ENCODE results near the gene CEP63.

Gene CEP63

DNA sequence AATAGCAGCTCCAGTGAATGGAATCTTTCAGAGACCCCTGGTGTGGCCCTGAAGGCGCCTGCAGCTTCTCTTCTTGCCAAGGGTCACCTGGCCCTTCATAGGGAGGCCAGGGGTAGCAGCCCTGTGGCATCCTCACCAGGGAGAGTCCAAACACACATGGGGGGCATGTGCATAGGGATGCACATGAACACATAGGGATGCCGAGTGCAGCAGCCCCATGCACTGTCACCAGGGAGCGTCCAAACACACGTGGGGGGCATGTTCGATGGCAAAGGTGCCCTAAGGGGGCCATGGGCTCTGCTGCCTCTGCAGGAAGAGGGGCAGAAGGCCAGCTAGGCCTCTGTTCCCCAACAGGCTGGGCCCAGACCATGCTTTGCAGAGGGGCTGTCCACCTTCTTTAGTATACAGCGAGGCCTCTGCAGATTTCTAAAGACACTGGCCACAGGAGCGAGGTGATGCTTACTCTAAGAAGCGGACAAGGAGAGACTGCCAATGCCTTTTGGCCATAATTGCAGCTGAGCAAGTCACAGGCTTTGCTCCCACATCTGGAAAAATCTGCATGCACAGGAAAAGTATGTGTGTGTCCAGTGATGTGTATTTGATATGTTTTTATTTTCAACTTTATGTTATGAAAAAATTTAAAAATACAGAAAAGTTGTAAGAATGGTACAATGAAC, 21.0 kb upstream of the CEP63 start:
- Histone ChIP-seq H3K9me3 (ENCODE audit: control insufficient read depth in 5 of 5, low read length in 5 of 5) (no peaks in the 10 kb centered on the region), H3K36me3 (ENCODE audit: control insufficient read depth in 5 of 5, insufficient read depth in 5 of 5, low read length in 5 of 5) (no peaks in the 10 kb centered on the region), H3K27ac (ENCODE audit: low read depth, low read length) (peak overlapping the region; percentile 93), H3K9ac (ENCODE audit: low read length in 5 of 5) (peak overlapping the region in 3 of 5 donors; percentile 23 to 68 (median 37)), H3K27me3 (ENCODE audit: control insufficient read depth in 5 of 5, insufficient read depth in 4 of 5, low read length in 5 of 5) (no peaks in the 10 kb centered on the region), H3K4me3 (ENCODE audit: low read depth in 1 of 5, low read length in 5 of 5) (peak overlapping the region in 2 of 5 donors; percentile 10 to 31), H3K4me1 (ENCODE audit: control insufficient read depth in 5 of 5, insufficient read depth in 5 of 5, low read length in 5 of 5) (peaks cover 5 to 66% (median 55%) of the 10 kb centered on the region in 5 donors)

DNA sequence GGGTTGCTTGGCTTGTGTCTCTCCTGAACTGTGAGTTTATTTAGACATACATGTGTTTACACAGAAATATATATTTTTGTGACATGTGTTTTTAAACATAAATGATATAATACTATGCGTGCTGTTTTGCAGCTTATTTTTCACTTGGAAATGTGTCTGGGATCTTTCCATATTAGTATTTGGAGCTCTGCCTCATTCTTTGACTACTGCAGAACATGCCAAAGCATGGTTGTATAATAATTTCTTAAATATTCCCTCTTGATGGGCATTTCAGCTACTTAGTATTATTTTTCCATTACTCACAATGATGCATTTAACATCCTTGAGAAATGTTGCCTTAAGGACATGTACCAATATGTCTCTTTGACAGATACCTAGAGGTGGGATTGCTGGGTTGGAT, 19.5 kb upstream of the CEP63 start:
- H3K9me3 ChIP-seq (ENCODE audit: control insufficient read depth in 5 of 5, low read length in 5 of 5) = no peaks in the 10 kb centered on the region
- H3K4me1 ChIP-seq (ENCODE audit: control insufficient read depth in 5 of 5, insufficient read depth in 5 of 5, low read length in 5 of 5) = peaks cover 5 to 62% (median 52%) of the 10 kb centered on the region in 5 donors

DNA sequence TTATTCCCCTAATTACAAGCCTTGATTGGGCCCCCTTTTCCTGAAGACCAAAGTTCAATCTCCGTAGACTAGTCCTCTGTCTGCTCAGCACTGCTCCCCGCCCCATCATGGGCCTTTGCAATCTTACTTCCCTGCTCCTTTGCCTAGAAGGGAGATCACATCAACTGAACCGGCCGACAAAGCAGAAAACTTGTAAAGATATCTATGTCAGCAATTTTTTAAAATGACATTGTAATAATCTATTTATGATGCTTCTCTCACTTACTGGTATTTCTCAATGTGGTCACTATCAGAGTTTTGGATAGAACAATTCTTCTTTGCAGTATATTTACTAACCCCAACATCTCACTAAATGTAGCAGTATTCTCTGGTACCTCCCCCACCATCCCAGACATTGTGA, 17.3 kb upstream of the CEP63 start:
- no peaks in the 10 kb centered on the region for H3K36me3 ChIP-seq (ENCODE audit: control insufficient read depth in 5 of 5, insufficient read depth in 5 of 5, low read length in 5 of 5)
- H3K9ac ChIP-seq (ENCODE audit: low read length in 5 of 5) = no peak overlapping the region
- no peaks in the 10 kb centered on the region for H3K9me3 ChIP-seq (ENCODE audit: control insufficient read depth in 5 of 5, low read length in 5 of 5)
- H3K4me3 ChIP-seq (ENCODE audit: low read depth in 1 of 5, low read length in 5 of 5) = no peak overlapping the region
- no peaks in the 10 kb centered on the region for H3K27me3 ChIP-seq (ENCODE audit: control insufficient read depth in 5 of 5, insufficient read depth in 4 of 5, low read length in 5 of 5)
- H3K4me1 ChIP-seq (ENCODE audit: control insufficient read depth in 5 of 5, insufficient read depth in 5 of 5, low read length in 5 of 5) = peaks cover 2 to 52% (median 47%) of the 10 kb centered on the region in 5 donors
- no peak overlapping the region for H3K27ac ChIP-seq (ENCODE audit: low read depth, low read length)

More for the DNA sequence above, 19.5 kb upstream of the CEP63 start:
- Histone ChIP-seq H3K27ac (ENCODE audit: low read depth, low read length) (peak overlapping the region; percentile 93), H3K36me3 (ENCODE audit: control insufficient read depth in 5 of 5, insufficient read depth in 5 of 5, low read length in 5 of 5) (no peaks in the 10 kb centered on the region), H3K4me3 (ENCODE audit: low read depth in 1 of 5, low read length in 5 of 5) (no peak overlapping the region), H3K27me3 (ENCODE audit: control insufficient read depth in 5 of 5, insufficient read depth in 4 of 5, low read length in 5 of 5) (no peaks in the 10 kb centered on the region), H3K9ac (ENCODE audit: low read length in 5 of 5) (peak overlapping the region in 2 of 5 donors; percentile 10 to 35)

DNA sequence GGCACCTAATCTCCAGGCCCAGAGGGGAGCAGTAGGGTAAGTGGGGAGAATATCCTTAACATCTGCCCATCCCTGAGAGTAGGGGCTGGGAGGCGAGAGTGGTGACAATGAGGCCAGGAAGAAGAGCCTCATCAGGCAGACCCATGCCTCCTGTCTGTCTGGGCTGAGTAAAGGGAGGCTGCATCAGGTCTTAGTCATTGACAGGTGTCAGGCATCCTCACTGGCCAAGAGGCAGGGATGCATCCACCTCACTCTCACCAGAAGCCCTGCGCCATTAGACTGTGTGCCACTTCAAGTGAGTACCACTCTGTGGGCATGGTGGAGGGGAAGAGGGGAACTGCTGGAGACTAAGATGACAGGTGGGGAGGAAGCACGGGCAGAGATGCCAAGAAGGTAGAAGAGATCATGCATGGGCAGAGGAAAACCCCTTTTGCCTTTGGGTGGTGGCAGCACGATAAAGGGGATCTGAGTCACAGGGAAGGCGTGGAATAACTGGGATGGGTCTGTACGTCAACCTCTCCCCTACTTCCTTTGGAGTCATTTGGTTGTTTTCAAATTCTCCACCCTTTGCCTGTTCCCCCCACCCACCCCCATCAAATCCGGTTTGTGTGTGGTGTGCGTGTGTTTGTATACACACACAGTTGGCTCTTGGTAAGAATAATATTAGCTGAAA, 14.2 kb upstream of the CEP63 start:
- Histone ChIP-seq H3K27me3 (ENCODE audit: control insufficient read depth in 5 of 5, insufficient read depth in 4 of 5, low read length in 5 of 5) (no peaks in the 10 kb centered on the region), H3K36me3 (ENCODE audit: control insufficient read depth in 5 of 5, insufficient read depth in 5 of 5, low read length in 5 of 5) (peaks cover 0 to 15% (median 5%) of the 10 kb centered on the region in 5 donors), H3K9me3 (ENCODE audit: control insufficient read depth in 5 of 5, low read length in 5 of 5) (no peaks in the 10 kb centered on the region), H3K27ac (ENCODE audit: low read depth, low read length) (peak overlapping the region; percentile 32), H3K4me3 (ENCODE audit: low read depth in 1 of 5, low read length in 5 of 5) (no peak overlapping the region), H3K9ac (ENCODE audit: low read length in 5 of 5) (peak overlapping the region in 1 of 5 donors; percentile 35), H3K4me1 (ENCODE audit: control insufficient read depth in 5 of 5, insufficient read depth in 5 of 5, low read length in 5 of 5) (peaks cover 2 to 31% (median 23%) of the 10 kb centered on the region in 5 donors)

DNA sequence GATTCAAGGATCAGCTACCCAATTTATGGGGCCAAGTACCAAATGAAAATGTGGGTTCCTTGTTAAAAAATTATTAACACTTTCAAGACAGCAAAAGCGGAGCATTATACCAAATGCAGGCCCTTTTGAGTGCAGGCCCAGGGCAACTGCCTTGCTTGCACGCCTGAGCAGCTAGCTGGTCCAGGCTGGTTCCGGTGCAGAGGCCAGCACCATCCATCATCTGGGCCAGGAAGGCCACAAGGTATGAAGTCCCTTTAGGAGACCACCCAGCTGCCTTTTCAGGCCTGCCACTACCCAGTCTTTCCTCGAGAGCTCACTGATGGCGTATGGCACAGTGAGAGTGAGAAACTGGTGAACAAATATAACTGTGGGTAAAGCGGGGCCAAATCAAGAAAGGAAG, 13.0 kb upstream of the CEP63 start:
- no peak overlapping the region for H3K27ac ChIP-seq (ENCODE audit: low read depth, low read length)
- H3K27me3 ChIP-seq (ENCODE audit: control insufficient read depth in 5 of 5, insufficient read depth in 4 of 5, low read length in 5 of 5) = no peaks in the 10 kb centered on the region
- peaks cover 2 to 27% (median 12%) of the 10 kb centered on the region in 5 donors for H3K4me1 ChIP-seq (ENCODE audit: control insufficient read depth in 5 of 5, insufficient read depth in 5 of 5, low read length in 5 of 5)
- H3K9me3 ChIP-seq (ENCODE audit: control insufficient read depth in 5 of 5, low read length in 5 of 5) = no peaks in the 10 kb centered on the region
- no peak overlapping the region for H3K4me3 ChIP-seq (ENCODE audit: low read depth in 1 of 5, low read length in 5 of 5)
- H3K36me3 ChIP-seq (ENCODE audit: control insufficient read depth in 5 of 5, insufficient read depth in 5 of 5, low read length in 5 of 5) = peaks cover 6 to 26% (median 15%) of the 10 kb centered on the region in 5 donors
- no peak overlapping the region for H3K9ac ChIP-seq (ENCODE audit: low read length in 5 of 5)

DNA sequence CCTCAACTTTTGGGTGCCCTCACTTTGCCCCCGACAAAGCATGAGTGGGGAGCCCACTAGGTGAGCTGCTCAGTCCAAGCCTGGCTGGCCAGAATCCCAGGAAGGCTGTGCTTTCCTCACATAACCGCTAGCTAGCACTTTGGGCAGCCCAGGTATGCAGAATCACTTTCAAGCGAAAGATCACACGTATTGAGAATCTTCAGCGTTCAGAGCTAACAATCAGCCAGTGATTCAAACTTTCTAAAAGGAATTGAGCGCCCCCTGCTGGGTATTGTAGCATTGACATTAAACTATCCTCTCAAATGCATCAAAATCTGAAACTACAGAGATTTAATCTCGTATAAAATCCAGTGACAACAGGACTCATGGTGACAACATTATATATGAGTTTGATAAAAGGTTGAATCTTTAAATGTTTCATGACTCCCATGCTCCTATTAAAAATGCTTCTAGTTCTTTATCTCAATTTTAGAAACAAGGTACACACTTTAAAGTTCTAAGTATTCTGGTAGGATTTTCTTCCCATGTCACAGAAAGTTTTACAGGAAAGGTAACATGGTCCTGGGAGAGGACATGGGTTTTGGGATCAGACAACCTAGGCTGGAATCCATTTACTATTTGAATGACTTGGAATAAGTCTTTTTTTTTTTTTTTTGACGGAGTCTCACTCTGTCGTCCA, 11.8 kb upstream of the CEP63 start:
- Histone ChIP-seq H3K27ac (ENCODE audit: low read depth, low read length) (no peak overlapping the region), H3K9ac (ENCODE audit: low read length in 5 of 5) (no peak overlapping the region), H3K27me3 (ENCODE audit: control insufficient read depth in 5 of 5, insufficient read depth in 4 of 5, low read length in 5 of 5) (no peaks in the 10 kb centered on the region), H3K4me1 (ENCODE audit: control insufficient read depth in 5 of 5, insufficient read depth in 5 of 5, low read length in 5 of 5) (peaks cover 2 to 27% (median 12%) of the 10 kb centered on the region in 5 donors), H3K4me3 (ENCODE audit: low read depth in 1 of 5, low read length in 5 of 5) (no peak overlapping the region), H3K36me3 (ENCODE audit: control insufficient read depth in 5 of 5, insufficient read depth in 5 of 5, low read length in 5 of 5) (peaks cover 15 to 37% (median 26%) of the 10 kb centered on the region in 5 donors), H3K9me3 (ENCODE audit: control insufficient read depth in 5 of 5, low read length in 5 of 5) (no peaks in the 10 kb centered on the region)

DNA sequence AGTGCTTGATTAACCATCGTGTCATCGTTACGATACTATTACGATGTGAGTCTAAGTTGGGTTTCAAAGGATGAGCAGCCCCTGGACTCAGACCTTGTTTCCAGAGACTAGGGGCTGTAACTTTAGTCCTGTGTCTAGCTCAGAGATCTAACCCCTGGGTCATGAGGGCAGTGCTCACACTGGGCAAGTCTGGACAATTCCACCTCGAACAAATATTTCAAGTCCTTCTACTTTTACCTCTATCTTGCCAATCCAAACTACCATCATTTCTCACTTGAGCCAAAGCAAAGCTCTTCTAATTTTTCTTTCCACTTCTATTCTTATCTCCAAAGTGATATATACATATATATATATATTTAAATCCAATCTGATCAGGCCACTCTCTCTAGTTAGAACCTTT, 10.9 kb upstream of the CEP63 start:
- Histone ChIP-seq H3K4me1 (ENCODE audit: control insufficient read depth in 5 of 5, insufficient read depth in 5 of 5, low read length in 5 of 5) (peaks cover 2 to 27% (median 12%) of the 10 kb centered on the region in 5 donors), H3K4me3 (ENCODE audit: low read depth in 1 of 5, low read length in 5 of 5) (no peak overlapping the region), H3K9ac (ENCODE audit: low read length in 5 of 5) (no peak overlapping the region), H3K27ac (ENCODE audit: low read depth, low read length) (no peak overlapping the region), H3K36me3 (ENCODE audit: control insufficient read depth in 5 of 5, insufficient read depth in 5 of 5, low read length in 5 of 5) (peaks cover 15 to 40% (median 26%) of the 10 kb centered on the region in 5 donors), H3K27me3 (ENCODE audit: control insufficient read depth in 5 of 5, insufficient read depth in 4 of 5, low read length in 5 of 5) (no peaks in the 10 kb centered on the region), H3K9me3 (ENCODE audit: control insufficient read depth in 5 of 5, low read length in 5 of 5) (no peaks in the 10 kb centered on the region)

DNA sequence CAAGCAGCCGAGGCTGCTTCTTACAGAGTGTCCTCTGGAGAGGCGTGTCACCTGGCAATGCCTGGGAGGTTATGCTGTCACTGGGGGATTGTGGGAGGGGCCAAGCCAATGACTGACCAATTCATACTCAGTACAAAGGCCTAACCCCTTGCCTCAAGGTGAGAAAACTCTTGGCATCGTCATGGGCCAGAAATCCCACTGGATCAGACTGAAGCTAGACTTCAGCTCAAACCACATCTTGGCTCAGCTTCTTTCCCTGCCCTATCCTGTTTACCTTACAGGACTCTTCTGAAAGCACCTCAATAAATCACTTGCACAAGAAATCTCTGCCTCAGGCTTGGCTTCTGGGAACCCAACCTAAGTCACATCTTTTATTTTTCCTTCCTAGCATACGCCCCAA, 9.6 kb upstream of the CEP63 start:
- Histone ChIP-seq H3K9me3 (ENCODE audit: control insufficient read depth in 5 of 5, low read length in 5 of 5) (no peaks in the 10 kb centered on the region), H3K9ac (ENCODE audit: low read length in 5 of 5) (peak overlapping the region in 1 of 5 donors; percentile 26), H3K27ac (ENCODE audit: low read depth, low read length) (no peak overlapping the region), H3K4me3 (ENCODE audit: low read depth in 1 of 5, low read length in 5 of 5) (no peak overlapping the region), H3K27me3 (ENCODE audit: control insufficient read depth in 5 of 5, insufficient read depth in 4 of 5, low read length in 5 of 5) (no peaks in the 10 kb centered on the region), H3K4me1 (ENCODE audit: control insufficient read depth in 5 of 5, insufficient read depth in 5 of 5, low read length in 5 of 5) (peaks cover 2 to 25% (median 12%) of the 10 kb centered on the region in 5 donors), H3K36me3 (ENCODE audit: control insufficient read depth in 5 of 5, insufficient read depth in 5 of 5, low read length in 5 of 5) (peaks cover 23 to 53% (median 38%) of the 10 kb centered on the region in 5 donors)

DNA sequence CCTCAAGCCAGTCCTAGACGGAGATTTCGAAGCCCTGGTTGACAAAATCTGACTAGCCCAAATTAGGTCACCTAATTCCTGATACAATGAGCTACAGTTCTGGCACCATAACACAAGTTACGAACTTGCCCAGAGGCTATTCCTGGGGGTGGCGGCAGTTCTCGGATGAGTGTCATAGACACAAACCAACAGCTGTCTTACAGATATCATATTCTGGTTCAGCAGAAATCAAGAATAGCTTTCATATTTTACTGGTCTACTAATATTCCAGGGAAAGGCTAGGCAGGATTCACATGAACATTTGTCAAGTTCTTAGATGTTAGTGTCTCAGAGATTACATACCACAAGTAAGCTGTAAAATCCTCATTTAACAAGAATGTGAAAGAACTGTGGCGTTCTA, 8.9 kb upstream of the CEP63 start:
- Histone ChIP-seq H3K4me1 (ENCODE audit: control insufficient read depth in 5 of 5, insufficient read depth in 5 of 5, low read length in 5 of 5) (peaks cover 2 to 18% (median 7%) of the 10 kb centered on the region in 5 donors), H3K27me3 (ENCODE audit: control insufficient read depth in 5 of 5, insufficient read depth in 4 of 5, low read length in 5 of 5) (no peaks in the 10 kb centered on the region), H3K27ac (ENCODE audit: low read depth, low read length) (no peak overlapping the region), H3K36me3 (ENCODE audit: control insufficient read depth in 5 of 5, insufficient read depth in 5 of 5, low read length in 5 of 5) (peaks cover 28 to 60% (median 43%) of the 10 kb centered on the region in 5 donors), H3K4me3 (ENCODE audit: low read depth in 1 of 5, low read length in 5 of 5) (no peak overlapping the region), H3K9me3 (ENCODE audit: control insufficient read depth in 5 of 5, low read length in 5 of 5) (no peaks in the 10 kb centered on the region), H3K9ac (ENCODE audit: low read length in 5 of 5) (no peak overlapping the region)

DNA sequence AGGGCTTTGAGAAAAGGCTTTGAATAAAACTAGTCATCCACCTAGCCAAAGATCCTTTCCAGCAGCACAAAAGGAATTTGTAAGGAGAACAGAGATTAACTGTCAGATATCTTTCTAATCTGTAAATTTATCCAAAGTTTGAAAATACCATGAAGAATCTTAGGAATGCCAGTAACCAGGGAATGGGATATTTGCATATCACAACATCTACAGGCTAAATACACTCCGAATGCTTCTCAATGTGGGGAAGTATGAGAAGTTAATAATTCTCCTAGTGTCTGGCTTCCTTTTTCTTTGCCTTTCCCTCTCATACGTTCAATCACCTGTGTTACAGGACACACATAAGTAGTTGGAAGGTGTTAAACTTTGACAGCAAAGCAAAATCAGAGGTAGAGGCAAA, 7.9 kb upstream of the CEP63 start:
- no peaks in the 10 kb centered on the region for H3K27me3 ChIP-seq (ENCODE audit: control insufficient read depth in 5 of 5, insufficient read depth in 4 of 5, low read length in 5 of 5)
- peaks cover 0 to 12% (median 8%) of the 10 kb centered on the region in 5 donors for H3K4me1 ChIP-seq (ENCODE audit: control insufficient read depth in 5 of 5, insufficient read depth in 5 of 5, low read length in 5 of 5)
- no peaks in the 10 kb centered on the region for H3K9me3 ChIP-seq (ENCODE audit: control insufficient read depth in 5 of 5, low read length in 5 of 5)
- H3K9ac ChIP-seq (ENCODE audit: low read length in 5 of 5) = no peak overlapping the region
- peaks cover 31 to 67% (median 43%) of the 10 kb centered on the region in 5 donors for H3K36me3 ChIP-seq (ENCODE audit: control insufficient read depth in 5 of 5, insufficient read depth in 5 of 5, low read length in 5 of 5)
- H3K27ac ChIP-seq (ENCODE audit: low read depth, low read length) = no peak overlapping the region
- H3K4me3 ChIP-seq (ENCODE audit: low read depth in 1 of 5, low read length in 5 of 5) = no peak overlapping the region
